Mesothelial cell of epicardium (in vitro differentiated cells): ENCODE measurements around the gene ENG. TPM values are rescaled to one million over a fixed set of nuclear protein-coding genes. Genes with fewer than 3 reads are reported as not detected.

ENCODE experiments used
- DNase-seq, 2 experiments: peaks; one replicate each; pipeline ENCODE4 v3.0.0; 2021; ENCODE audit warnings: low spot score in 2 of 2; ENCODE audit not compliant: unreplicated experiment in 2 of 2
- H3K27ac Mint-ChIP-seq: 2 replicates; pipeline ENCODE4 v1.8.0; 2021; ENCODE audit warnings: mixed read lengths
- H3K27me3 Mint-ChIP-seq: 2 replicates; pipeline ENCODE4 v1.8.0; 2021; ENCODE audit warnings: low read depth, mixed read lengths
- H3K36me3 Mint-ChIP-seq: 2 replicates; pipeline ENCODE4 v1.8.0; 2021; ENCODE audit warnings: mixed read lengths
- H3K4me1 Mint-ChIP-seq: 2 replicates; pipeline ENCODE4 v1.8.0; 2021; ENCODE audit warnings: mixed read lengths
- H3K4me3 Mint-ChIP-seq: 2 replicates; pipeline ENCODE4 v1.8.0; 2021; ENCODE audit warnings: mild to moderate bottlenecking, moderate library complexity, mixed read lengths
- H3K9me3 Mint-ChIP-seq: 2 replicates; pipeline ENCODE4 v1.8.0; 2021; ENCODE audit warnings: mixed read lengths
- total RNA-seq: library from RNA; stranded (reverse); gene quantifications from 3 replicates; pipeline ENCODE4 v1.2.1, GENCODE V29; 2021
- TF ChIP-seq, protein P1 (sequence below): fragments of 200-600 bp; sonication (generic); IDR thresholded peaks from one replicate; pipeline ENCODE4 v1.5.0; 2021; ENCODE audit warnings: antibody characterized with exemption; ENCODE audit not compliant: unreplicated experiment

The ENG gene
- total RNA-seq, 1 donor from 2014 or later = 8.5 TPM

DNA sequence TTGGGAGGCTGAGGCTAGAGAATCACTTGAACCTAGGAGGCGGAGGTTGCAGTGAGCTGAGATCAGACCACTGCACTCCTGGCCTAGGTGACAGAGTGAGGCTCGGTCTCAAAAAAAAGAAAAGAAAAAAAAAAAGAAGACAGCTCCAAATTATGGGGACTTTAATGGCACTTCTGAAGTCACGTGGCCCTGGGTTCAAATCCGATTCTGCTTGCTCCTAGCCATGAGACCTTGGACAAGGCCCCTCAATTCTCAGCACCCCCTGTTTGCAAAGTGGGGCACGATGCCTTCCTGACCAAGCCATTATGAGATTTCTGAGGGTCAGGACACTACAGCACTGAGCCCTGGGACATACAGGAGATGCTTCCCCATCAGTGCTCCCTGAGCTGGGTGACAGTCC, 1.1 kb upstream of the ENG start:
- Mint-ChIP-seq H3K36me3 (no peaks in the 10 kb centered on the region), H3K4me3 (no peak overlapping the region), H3K27me3 (no peaks in the 10 kb centered on the region), H3K4me1 (peaks cover 12% of the 10 kb centered on the region), H3K9me3 (no peaks in the 10 kb centered on the region), H3K27ac (no peak overlapping the region)
- no peak for DNase-seq
- TF ChIP-seq, protein P1, sequence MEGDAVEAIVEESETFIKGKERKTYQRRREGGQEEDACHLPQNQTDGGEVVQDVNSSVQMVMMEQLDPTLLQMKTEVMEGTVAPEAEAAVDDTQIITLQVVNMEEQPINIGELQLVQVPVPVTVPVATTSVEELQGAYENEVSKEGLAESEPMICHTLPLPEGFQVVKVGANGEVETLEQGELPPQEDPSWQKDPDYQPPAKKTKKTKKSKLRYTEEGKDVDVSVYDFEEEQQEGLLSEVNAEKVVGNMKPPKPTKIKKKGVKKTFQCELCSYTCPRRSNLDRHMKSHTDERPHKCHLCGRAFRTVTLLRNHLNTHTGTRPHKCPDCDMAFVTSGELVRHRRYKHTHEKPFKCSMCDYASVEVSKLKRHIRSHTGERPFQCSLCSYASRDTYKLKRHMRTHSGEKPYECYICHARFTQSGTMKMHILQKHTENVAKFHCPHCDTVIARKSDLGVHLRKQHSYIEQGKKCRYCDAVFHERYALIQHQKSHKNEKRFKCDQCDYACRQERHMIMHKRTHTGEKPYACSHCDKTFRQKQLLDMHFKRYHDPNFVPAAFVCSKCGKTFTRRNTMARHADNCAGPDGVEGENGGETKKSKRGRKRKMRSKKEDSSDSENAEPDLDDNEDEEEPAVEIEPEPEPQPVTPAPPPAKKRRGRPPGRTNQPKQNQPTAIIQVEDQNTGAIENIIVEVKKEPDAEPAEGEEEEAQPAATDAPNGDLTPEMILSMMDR = no peak

DNA sequence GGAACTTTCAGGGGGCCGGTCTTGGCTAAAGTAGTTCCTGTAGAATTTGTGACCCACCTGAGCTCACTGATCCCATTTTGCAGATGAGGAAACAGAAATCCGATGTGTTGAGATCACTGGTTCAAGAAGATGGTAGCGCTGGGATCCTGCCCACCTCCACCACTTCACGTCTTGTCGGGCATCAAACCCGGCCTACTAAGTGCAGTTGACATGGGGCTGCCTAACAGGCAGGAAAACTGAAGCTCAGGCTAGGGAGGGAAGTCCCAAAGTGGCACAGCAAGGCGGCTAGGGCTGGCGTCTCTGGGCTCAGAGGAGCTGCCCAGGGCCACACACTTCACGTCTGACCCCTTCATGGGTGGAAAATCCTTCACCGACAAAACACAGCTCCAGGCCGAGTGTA, 502 bp upstream of the ENG start:
- no peak overlapping the region for H3K27ac Mint-ChIP-seq

GRCh38 chr9:127853312-127854183, 910 bp downstream of the ENG start:
- TF ChIP-seq, protein P1 = no peak
- no peaks in the 10 kb centered on the region for H3K27me3 Mint-ChIP-seq
- H3K27ac Mint-ChIP-seq = no peak overlapping the region
- peaks cover 11% of the 10 kb centered on the region for H3K9me3 Mint-ChIP-seq
- H3K4me1 Mint-ChIP-seq = peaks cover 8% of the 10 kb centered on the region
- DNase-seq = no peak
- H3K36me3 Mint-ChIP-seq = peaks cover 9% of the 10 kb centered on the region
- H3K4me3 Mint-ChIP-seq = peak overlapping the region; percentile 49

More for the DNA sequence above, 502 bp upstream of the ENG start:
- H3K4me1 Mint-ChIP-seq = peaks cover 12% of the 10 kb centered on the region
- H3K9me3 Mint-ChIP-seq = no peaks in the 10 kb centered on the region
- no peaks in the 10 kb centered on the region for H3K36me3 Mint-ChIP-seq
- TF ChIP-seq, protein P1 = no peak
- no peak overlapping the region for H3K4me3 Mint-ChIP-seq
- H3K27me3 Mint-ChIP-seq = no peaks in the 10 kb centered on the region
- no peak for DNase-seq

DNA sequence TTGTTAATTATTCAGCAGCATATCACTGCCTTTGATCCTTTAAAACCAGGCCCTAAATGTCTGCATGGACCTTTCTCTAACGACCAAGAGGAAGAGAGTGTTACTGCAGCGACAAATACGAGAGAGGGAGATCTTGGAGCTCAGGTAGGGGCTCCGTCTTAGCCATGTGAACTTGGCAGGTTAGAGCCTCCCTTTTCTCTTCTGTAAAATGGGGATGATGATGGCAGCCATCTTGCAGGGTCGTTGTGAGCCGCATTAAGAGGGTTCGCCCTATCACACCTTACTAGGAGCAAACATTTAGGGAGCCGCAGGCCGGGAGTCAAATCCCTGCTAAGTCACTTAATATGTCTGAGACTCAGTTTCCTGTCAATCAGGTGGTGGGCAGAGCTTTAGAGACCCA, 1.6 kb downstream of the ENG start:
- H3K27ac Mint-ChIP-seq = no peak overlapping the region
- peaks cover 4% of the 10 kb centered on the region for H3K4me1 Mint-ChIP-seq
- TF ChIP-seq, protein P1 = no peak
- H3K9me3 Mint-ChIP-seq = peaks cover 12% of the 10 kb centered on the region
- peaks cover 9% of the 10 kb centered on the region for H3K36me3 Mint-ChIP-seq
- no peaks in the 10 kb centered on the region for H3K27me3 Mint-ChIP-seq
- DNase-seq = no peak
- H3K4me3 Mint-ChIP-seq = no peak overlapping the region

DNA sequence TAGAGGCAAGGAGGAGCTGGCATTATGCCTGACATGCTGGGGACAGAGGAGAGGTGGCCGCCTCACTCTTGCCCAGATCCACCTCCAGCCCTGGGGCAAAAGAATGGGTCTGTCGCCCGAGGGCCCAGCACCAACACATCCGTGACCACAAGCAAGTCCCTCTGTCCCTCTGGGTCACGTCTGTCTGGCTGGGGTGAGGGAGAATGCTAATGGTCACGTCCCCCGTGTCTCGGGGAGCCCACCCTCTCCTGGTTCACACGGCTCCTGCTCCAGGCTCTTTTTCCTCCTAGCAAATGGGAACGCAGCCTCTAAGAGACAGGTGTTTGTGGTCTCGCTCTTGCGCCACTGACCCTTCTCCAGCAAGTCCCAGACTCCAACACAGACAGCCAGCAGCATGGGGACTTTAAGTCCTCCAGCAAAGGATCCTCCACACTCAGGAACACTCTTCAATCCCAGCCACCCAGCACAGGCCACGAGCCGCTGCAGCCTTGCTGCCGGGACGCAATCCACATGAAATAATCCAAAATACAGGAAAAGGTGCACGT, 4.1 kb downstream of the ENG start:
- peaks cover 3% of the 10 kb centered on the region for H3K4me1 Mint-ChIP-seq
- peaks cover 12% of the 10 kb centered on the region for H3K9me3 Mint-ChIP-seq
- H3K4me3 Mint-ChIP-seq = no peak overlapping the region
- TF ChIP-seq, protein P1 = no peak
- DNase-seq = no peak
- H3K27ac Mint-ChIP-seq = no peak overlapping the region
- H3K27me3 Mint-ChIP-seq = no peaks in the 10 kb centered on the region
- peaks cover 9% of the 10 kb centered on the region for H3K36me3 Mint-ChIP-seq
